Measurements from ENCODE around the gene AMIGO2.

Gene AMIGO2

DNA sequence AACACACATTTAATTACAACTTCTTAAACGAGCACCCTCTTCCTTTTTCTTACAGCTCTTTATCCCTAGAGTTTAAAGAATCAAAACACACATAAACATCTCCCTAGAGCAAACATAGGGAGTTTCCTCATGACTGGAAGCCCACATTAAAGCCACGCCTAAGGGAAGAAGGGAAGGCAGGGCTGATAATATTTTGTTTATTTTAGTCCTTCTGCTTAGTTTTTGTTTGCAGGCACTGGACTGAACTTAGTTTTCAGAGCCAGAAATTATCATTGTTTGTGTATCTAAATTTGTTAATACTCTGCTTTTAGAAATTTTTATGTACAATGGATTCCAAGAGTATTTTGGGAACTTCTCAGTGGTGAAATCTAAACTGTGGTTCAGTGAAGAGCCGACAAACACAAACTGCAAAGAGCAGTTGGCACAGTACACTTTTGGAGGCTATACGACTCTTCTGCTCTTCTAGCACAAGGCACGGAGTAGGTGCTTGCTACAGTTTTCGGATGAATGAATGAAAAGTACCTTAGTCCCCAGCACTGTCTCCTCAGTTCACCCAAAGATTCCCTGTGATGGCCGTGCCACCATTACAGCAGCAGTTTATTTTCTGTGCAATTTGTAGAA is 17.6 kb upstream of the AMIGO2 start:
- no peak for DNase-seq

- no peak for DNase-seq
Observed at GRCh38 chr12:47095446-47096236, 15.9 kb upstream of the AMIGO2 start.

- no peak for DNase-seq
Observed at GRCh38 chr12:47094804-47095203, 15.0 kb upstream of the AMIGO2 start.

DNA sequence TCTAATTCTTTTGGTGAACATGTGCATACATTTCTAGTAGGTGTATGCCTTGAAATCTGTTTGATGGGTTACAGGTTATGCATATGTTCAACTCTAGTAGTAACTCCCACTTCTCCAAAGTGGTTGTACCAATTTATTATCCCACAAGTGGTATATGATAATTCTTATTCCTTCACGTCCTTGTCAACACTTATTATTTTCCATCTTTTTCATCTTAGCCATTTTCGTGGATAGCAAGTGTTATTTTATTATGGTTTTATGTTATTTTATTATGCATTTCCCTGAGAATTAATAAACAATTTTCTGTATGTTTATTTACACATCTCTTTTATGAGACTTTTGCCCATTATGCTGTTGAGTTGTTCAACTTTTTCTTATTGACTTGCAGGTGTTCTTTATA is 11.2 kb upstream of the AMIGO2 start:
- no peak for DNase-seq

DNA sequence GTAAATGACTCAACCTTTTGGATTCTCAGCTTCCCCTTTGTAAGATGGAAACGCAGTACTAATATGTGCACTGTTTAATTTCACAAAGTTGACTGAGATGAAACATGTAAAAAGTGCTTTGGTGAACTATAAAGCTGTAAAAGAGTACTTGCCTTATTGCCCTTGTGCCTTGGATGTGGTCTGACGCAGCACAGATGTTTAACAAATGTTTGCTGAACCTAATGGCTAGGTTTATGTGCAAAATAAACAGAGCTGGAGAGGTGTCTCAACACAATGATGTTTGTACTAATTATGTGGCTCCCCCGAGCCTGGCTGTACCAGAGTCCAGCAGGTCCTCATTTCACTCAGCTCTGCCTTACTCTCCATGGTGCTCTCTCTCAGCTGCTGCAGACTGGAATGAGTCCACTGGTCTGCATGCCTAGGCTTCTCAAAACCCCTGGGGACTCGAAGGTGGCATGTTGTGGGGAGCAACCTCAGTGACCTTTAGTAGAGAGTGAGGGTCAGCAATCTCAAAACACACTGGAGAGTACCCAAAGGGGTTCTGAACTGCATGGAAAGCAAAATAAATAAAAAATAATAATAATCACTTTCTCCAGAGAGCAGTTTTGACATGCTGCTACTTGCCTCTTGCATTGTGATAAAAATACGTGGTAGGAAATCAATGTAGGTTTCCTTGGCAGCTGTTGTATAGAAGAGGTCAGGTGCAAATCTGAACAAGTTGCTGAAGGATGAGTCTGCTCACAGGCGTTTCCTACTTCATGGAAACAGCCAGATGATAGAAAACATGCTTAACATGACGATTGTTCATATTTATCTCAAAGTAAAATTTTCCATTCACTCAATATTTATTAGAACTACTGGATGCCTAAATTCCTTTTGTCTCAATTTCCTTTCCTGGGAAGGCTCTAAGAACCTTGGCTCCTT is 8.5 kb upstream of the AMIGO2 start:
- no peak for DNase-seq

DNA sequence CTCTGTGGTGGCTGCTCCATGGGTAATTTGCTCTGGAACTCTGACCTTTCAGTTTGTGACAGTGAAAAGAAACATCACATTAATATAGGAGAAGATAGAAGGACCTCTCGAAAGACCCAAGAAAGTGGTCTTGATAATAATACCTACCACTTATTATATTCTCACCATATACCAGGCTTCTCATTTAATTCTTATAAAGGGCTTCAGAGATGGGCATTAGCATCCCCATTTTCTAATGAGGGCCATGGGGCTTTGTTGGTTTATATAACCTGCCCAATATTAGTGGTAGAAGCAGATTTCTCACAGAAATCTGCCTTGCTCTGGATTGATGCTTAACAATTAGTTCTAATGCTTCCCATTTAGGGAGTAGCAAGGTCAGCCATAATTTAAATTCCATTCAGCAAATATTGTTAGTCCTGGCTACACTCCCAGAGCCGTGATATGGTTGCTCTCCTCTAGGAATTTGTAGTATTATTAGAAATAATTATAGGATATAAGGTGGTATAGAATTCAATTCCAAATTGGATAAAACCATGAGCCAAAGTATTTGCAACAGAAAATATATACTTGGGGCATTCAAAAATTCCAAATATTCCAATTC is 7.4 kb upstream of the AMIGO2 start:
- no peak for DNase-seq

- peak; percentile 38 for DNase-seq
Observed at GRCh38 chr12:47085815-47086252, 6.1 kb upstream of the AMIGO2 start.

- no peak for DNase-seq
Observed at GRCh38 chr12:47084172-47084571, 4.4 kb upstream of the AMIGO2 start.

- DNase-seq = no peak
Observed at GRCh38 chr12:47082796-47083621, 3.2 kb upstream of the AMIGO2 start.

- no peak for DNase-seq
Observed at GRCh38 chr12:47082283-47082682, 2.5 kb upstream of the AMIGO2 start.

- peak; percentile 81 for DNase-seq
Observed at GRCh38 chr12:47080725-47081502, 1.2 kb upstream of the AMIGO2 start.

GRCh38 chr12:47079981-47080724 is 394 bp upstream of the AMIGO2 start:
- DNase-seq = peak; percentile 53

DNA sequence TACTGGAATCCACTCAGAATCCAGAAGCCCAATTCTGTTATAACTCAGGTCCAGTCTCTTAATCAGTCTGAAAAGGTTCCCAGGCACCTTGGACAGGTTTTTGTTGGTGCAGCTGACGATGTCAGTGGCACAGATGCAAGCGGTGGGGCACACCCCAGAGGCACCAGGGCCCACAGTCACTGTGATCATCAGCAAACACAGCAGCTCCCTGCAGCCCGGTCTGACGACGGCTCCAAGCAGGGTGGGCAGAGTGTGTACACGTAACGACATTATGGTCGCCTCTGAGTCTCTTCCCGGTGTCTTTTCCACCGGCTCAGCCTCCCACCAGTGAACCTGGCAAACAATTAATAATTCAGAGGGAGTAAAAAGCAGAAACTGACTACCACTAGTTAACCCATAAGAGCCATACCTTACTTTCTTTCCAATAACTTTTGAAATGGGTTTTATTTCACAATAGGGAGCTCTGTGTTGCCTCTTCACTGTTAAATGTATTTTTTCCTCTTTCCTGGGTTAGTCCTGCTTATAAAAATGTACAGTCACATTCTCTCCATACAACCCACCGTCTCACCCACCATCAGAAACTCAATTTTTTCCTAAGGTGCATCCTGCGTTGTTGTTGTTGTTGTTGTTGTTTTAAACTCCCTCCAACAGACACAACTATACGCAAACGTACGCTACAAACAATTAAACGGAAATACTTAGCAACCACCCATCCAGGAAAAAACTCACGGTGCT is 859 bp downstream of the AMIGO2 start:
- peak; percentile 62 for DNase-seq

- no peak for DNase-seq
Observed at GRCh38 chr12:47078086-47078395, 1.7 kb downstream of the AMIGO2 start.

GRCh38 chr12:47077206-47078085 is 2.3 kb downstream of the AMIGO2 start:
- DNase-seq = no peak

GRCh38 chr12:47075192-47076084 is 4.3 kb downstream of the AMIGO2 start:
- DNase-seq = no peak

GRCh38 chr12:47074757-47075156 is 5.0 kb downstream of the AMIGO2 start:
- no peak for DNase-seq

DNA sequence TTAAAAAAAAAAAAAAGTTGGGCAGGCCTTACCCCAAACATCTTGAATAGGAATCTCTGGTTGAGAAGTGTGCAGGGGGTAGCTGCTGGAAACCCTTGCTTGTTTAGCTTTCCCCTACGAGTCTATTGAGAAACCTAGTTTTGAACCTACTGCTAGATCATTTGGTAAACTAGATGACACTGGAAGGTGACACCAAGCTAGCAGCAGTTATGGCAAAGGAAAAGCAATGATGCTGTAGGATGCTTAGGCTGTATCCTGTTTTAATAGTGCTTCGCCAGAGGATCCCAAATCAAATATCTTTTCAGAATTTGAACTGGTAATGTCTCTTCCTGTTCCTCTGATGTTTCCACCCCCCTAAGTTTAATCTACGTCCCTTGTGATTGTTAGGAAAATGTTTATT is 5.8 kb downstream of the AMIGO2 start:
- DNase-seq = no peak

Measured in activated CD4-positive, alpha-beta T cell treated with anti-CD3 and anti-CD28 coated beads for 48 hours (primary cell).